WERI-Rb-1 (cell line): ENCODE data around the gene TCEA3.

Source experiments
- DNase-seq: peaks from one replicate; pipeline ENCODE4 v3.0.0-alpha.2; 2020
- H3K27ac ChIP-seq: fragments of 250-450 bp; sonication (Bioruptor Pico); 2 replicates; pipeline ENCODE4 v1.5.1; 2020; ENCODE audit warnings: mild to moderate bottlenecking, moderate library complexity
- H3K27me3 ChIP-seq: fragments of 250-450 bp; sonication (Bioruptor Pico); 2 replicates; pipeline ENCODE4 v1.5.1; 2021; ENCODE audit warnings: mild to moderate bottlenecking, low read depth, moderate library complexity; ENCODE audit not compliant: insufficient read depth, severe bottlenecking
- H3K36me3 ChIP-seq: fragments of 250-450 bp; sonication (Bioruptor Pico); 2 replicates; pipeline ENCODE4 v1.5.1; 2020; ENCODE audit warnings: mild to moderate bottlenecking, moderate library complexity
- H3K4me3 ChIP-seq: 2 replicates; pipeline ENCODE4 v1.5.1; 2011; ENCODE audit warnings: low read depth, mild to moderate bottlenecking, control low read depth, low read length
- H3K9me3 ChIP-seq: fragments of 250-450 bp; sonication (Bioruptor Pico); 2 replicates; pipeline ENCODE4 v1.5.1; 2021; ENCODE audit warnings: mild to moderate bottlenecking, moderate library complexity; ENCODE audit not compliant: severe bottlenecking
- TF ChIP-seq, protein P1 (sequence below): IDR thresholded peaks from 2 replicates; pipeline ENCODE4 v1.5.1; 2011; ENCODE audit warnings: low read depth, mild to moderate bottlenecking, control low read depth, inconsistent platforms, low read length

Gene TCEA3

GRCh38 chr1:23469372-23469982 is 44.9 kb upstream of the TCEA3 start:
- TF ChIP-seq, protein P1, sequence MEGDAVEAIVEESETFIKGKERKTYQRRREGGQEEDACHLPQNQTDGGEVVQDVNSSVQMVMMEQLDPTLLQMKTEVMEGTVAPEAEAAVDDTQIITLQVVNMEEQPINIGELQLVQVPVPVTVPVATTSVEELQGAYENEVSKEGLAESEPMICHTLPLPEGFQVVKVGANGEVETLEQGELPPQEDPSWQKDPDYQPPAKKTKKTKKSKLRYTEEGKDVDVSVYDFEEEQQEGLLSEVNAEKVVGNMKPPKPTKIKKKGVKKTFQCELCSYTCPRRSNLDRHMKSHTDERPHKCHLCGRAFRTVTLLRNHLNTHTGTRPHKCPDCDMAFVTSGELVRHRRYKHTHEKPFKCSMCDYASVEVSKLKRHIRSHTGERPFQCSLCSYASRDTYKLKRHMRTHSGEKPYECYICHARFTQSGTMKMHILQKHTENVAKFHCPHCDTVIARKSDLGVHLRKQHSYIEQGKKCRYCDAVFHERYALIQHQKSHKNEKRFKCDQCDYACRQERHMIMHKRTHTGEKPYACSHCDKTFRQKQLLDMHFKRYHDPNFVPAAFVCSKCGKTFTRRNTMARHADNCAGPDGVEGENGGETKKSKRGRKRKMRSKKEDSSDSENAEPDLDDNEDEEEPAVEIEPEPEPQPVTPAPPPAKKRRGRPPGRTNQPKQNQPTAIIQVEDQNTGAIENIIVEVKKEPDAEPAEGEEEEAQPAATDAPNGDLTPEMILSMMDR = no peak

DNA sequence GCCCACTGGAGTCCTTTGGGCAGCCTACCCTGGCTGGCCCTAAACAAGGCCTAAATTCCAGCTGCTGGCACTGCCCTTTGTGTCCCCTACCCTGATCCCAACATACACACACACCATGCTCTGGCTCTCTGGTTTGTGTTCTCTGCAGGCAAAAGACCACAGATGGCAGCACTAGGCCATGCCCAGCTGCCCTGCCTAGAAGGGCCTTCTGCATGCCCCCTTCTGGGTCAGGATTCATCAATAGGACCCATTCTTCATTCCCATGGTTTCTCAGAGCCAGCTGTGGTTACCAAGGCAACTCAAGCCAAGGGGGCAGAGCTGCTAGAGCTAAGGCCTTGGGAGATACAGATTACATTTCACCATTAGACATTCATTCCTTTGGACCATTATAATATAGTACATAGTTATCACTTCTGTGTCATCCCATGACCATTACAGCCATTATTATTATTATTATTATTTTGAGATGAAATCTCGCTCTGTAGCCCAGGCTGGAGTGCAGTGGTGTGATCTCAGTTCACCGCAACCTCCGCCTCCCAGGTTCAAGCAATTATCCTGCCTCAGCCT is 42.0 kb upstream of the TCEA3 start:
- DNase-seq = no peak

More at GRCh38 chr1:23469372-23469982, 44.9 kb upstream of the TCEA3 start:
- no peaks in the 10 kb centered on the region for H3K36me3 ChIP-seq
- no peaks in the 10 kb centered on the region for H3K27me3 ChIP-seq
- H3K4me3 ChIP-seq = no peak overlapping the region
- H3K27ac ChIP-seq = no peak overlapping the region
- no peak for DNase-seq
- H3K9me3 ChIP-seq = no peaks in the 10 kb centered on the region

DNA sequence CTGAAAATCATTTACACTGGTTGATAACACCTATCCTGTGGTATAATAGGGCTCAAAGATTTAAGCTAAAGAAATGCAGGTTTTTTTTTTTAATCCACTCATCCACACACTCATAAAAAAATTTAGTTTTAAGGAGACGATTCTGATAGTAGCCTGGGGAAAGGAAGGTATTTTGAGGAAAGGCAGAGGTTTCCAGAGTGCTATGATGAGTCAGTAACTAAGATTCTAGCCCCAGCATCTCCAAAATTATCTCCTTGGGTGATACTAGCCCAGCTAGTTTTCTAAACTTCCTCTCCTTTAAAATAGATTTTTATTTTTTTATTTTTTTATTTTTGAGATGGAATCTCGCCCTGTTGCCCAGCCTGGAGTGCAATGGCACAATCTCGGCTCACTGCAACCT is 38.7 kb upstream of the TCEA3 start:
- DNase-seq = no peak
- no peaks in the 10 kb centered on the region for H3K36me3 ChIP-seq
- TF ChIP-seq, protein P1 = no peak
- no peaks in the 10 kb centered on the region for H3K27me3 ChIP-seq
- H3K4me3 ChIP-seq = no peak overlapping the region
- no peak overlapping the region for H3K27ac ChIP-seq
- no peaks in the 10 kb centered on the region for H3K9me3 ChIP-seq

More for the DNA sequence above, 42.0 kb upstream of the TCEA3 start:
- Histone ChIP-seq H3K4me3 (no peak overlapping the region), H3K9me3 (no peaks in the 10 kb centered on the region), H3K27ac (no peak overlapping the region), H3K36me3 (no peaks in the 10 kb centered on the region), H3K27me3 (no peaks in the 10 kb centered on the region)
- TF ChIP-seq, protein P1 = no peak

DNA sequence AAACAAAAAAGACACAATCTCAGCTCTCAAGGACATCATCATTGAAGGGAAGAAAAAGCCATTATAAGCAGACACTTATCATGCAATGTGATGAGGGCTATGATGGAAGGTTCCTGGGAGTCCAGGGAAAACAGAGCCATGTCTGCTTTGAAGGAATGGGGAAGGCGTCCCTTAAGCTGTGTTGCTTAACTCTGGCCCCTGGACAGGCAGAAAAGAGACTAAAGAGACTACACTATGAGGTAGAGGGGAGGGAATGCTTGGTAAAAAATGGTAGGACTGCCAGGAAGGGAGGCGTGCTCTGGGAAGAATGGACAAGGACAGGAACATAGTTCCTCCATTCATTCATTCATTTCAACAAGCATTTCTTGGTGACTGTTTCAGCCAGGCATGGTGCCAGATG is 38.2 kb upstream of the TCEA3 start:
- Histone ChIP-seq H3K27ac (no peak overlapping the region), H3K9me3 (no peaks in the 10 kb centered on the region), H3K36me3 (no peaks in the 10 kb centered on the region), H3K4me3 (no peak overlapping the region), H3K27me3 (no peaks in the 10 kb centered on the region)
- no peak for DNase-seq
- TF ChIP-seq, protein P1 = no peak

- no peak overlapping the region for H3K27ac ChIP-seq
- no peak for DNase-seq
- H3K9me3 ChIP-seq = no peaks in the 10 kb centered on the region
- no peak overlapping the region for H3K4me3 ChIP-seq
- no peaks in the 10 kb centered on the region for H3K36me3 ChIP-seq
- H3K27me3 ChIP-seq = no peaks in the 10 kb centered on the region
- TF ChIP-seq, protein P1 = no peak
These were observed 36.5 kb upstream of the TCEA3 start for GRCh38 chr1:23461050-23461449.

DNA sequence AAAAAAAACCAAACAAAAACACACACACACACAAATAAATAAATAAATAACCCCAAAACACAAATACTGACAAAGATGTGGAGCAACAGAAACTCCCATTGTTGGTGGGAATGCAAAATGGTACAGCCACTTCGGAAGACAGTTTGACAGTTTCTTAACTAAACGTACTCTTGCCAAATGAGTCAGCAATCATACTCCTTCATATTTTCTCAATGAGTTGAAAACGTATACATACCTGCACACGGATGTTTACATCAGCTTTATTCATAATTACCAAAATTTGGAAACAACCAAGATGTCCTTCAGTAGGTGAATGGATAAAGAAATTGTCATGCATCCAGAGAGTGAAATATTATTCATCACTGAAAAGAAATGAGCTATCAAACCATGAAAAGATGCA is 36.0 kb upstream of the TCEA3 start:
- Histone ChIP-seq H3K27ac (no peak overlapping the region), H3K36me3 (no peaks in the 10 kb centered on the region), H3K4me3 (no peak overlapping the region), H3K9me3 (no peaks in the 10 kb centered on the region), H3K27me3 (no peaks in the 10 kb centered on the region)
- no peak for DNase-seq
- TF ChIP-seq, protein P1 = no peak
